Measurements from ENCODE around the gene DCAF8. TPM values are rescaled to one million over a fixed set of nuclear protein-coding genes. Genes with fewer than 3 reads are reported as not detected.

Gene DCAF8
- total RNA-seq, 1 donor from 2014 or later = 107 TPM

DNA sequence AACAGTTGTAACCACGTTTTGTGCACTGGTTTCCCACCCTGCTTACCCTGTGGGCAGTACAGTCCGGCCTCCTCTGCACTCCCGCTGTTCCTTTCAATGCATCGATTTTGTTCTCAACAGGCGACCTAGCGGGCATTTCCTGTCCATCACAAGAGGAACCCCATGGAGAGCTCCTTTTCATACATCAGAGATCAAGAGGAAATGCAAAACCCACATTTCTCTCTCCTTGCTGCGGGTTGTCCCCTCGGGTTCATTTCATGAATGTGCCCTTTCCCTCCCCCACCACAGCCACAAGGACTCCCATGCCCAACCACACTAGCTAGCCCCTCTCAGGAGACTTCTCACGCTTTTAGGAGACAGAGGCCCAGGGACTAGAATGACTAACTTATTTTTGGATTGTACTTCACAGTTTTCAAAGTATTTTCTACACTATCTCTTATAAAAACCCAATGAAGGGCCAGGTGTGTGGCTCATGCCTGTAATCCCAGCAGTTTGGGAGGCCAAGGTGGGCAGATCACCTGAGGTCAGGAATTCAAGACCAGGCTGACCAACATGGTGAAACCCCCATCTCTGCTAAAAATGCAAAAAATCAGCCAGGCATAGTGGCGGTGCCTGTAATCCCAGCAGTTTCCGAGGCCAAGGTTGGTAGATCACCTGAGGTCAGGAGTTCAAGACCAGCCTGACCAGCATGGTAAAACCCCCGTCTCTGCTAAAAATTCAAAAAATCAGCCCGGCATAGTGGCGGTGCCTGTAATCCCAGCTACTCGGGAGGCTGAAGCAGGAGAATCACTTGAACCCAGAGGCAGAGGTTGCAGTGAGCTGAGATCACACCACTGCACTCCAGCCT is 92.6 kb downstream of the DCAF8 start:
- no peak overlapping the region for H3K27ac Mint-ChIP-seq (ENCODE audit: unreplicated experiment)
- peaks cover 33% of the 10 kb centered on the region for H3K4me1 Mint-ChIP-seq (ENCODE audit: low read depth, unreplicated experiment)
- Histone ChIP-seq H3K4me3 (ENCODE audit: insufficient read depth, low read depth, low read length) (no peak overlapping the region), H3K27ac (ENCODE audit: low read depth, low read length) (no peak overlapping the region), H3K4me1 (ENCODE audit: insufficient read depth, low read length) (peaks cover 7% of the 10 kb centered on the region), H3K4me2 (ENCODE audit: low read length) (peak overlapping the region; percentile 39), H3K27me3 (ENCODE audit: insufficient read depth, low read length) (peaks cover 8% of the 10 kb centered on the region), H3K36me3 (ENCODE audit: insufficient read depth, low read length) (no peaks in the 10 kb centered on the region), H3K79me2 (ENCODE audit: insufficient read depth, low read length) (no peaks in the 10 kb centered on the region), H4K20me1 (ENCODE audit: insufficient read depth, low read length) (no peaks in the 10 kb centered on the region), H3K9ac (ENCODE audit: low read length) (no peak overlapping the region), H2AFZ (ENCODE audit: low read depth, low read length) (no peak overlapping the region), H3K9me3 (ENCODE audit: insufficient read depth, low read depth, low read length) (no peaks in the 10 kb centered on the region)
- H3K36me3 Mint-ChIP-seq (ENCODE audit: low read depth, unreplicated experiment) = no peaks in the 10 kb centered on the region
- no peak for DNase-seq (ENCODE audit: low read depth)
- peak overlapping the region; percentile 15 for H3K4me3 Mint-ChIP-seq (ENCODE audit: unreplicated experiment)
- no peak for FAIRE-seq
- no peaks in the 10 kb centered on the region for H3K9me3 Mint-ChIP-seq (ENCODE audit: unreplicated experiment)
- TF ChIP-seq EZH2 (IDR thresholded peaks at IDR 0.05; ENCODE audit: insufficient read depth, low read length) = no peak
- TF ChIP-seq, protein P1, sequence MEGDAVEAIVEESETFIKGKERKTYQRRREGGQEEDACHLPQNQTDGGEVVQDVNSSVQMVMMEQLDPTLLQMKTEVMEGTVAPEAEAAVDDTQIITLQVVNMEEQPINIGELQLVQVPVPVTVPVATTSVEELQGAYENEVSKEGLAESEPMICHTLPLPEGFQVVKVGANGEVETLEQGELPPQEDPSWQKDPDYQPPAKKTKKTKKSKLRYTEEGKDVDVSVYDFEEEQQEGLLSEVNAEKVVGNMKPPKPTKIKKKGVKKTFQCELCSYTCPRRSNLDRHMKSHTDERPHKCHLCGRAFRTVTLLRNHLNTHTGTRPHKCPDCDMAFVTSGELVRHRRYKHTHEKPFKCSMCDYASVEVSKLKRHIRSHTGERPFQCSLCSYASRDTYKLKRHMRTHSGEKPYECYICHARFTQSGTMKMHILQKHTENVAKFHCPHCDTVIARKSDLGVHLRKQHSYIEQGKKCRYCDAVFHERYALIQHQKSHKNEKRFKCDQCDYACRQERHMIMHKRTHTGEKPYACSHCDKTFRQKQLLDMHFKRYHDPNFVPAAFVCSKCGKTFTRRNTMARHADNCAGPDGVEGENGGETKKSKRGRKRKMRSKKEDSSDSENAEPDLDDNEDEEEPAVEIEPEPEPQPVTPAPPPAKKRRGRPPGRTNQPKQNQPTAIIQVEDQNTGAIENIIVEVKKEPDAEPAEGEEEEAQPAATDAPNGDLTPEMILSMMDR (IDR thresholded peaks at IDR 0.05; ENCODE audit: insufficient read depth, low read depth, low read length) = no peak
- peaks cover 29% of the 10 kb centered on the region for H3K27me3 Mint-ChIP-seq (ENCODE audit: low read depth, unreplicated experiment)

DNA sequence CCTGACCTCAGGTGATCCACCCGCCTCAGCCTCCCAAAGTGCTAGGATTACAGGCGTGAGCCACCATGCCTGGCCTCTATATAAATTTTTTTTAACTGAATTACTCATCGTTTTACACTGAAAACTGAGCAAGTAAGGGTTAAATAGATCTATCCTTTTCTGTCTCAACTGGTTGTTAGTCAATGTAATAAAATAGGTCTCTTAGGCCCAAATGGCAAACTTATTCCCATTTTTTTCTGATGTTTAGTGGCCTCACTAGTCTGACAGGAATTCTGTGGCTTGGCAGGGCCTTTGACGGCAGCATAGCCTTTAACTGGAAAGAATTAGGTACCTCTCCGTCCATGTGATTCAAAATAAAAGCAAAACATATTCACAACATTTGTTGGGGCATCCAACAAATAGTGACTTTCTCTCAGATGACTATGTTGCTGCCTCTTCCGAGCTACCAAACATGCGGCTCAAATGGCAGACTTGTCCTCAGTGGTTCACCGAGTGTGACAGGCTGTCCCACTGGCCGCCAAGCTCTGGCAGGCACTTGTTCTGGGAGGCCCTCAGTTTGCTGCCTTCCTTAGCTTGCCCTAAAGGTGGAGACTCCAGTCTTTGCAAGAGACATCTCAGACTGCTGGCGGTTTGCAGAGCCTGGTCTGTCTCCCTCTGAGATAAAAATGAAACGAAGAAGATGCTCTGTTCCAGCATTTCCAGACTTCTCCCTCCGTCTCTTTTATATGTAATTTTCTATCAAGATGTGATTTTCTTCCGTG is 93.6 kb downstream of the DCAF8 start:
- no peaks in the 10 kb centered on the region for H4K20me1 ChIP-seq (ENCODE audit: insufficient read depth, low read length)
- no peak overlapping the region for H3K27ac Mint-ChIP-seq (ENCODE audit: unreplicated experiment)
- peaks cover 6% of the 10 kb centered on the region for H3K27me3 ChIP-seq (ENCODE audit: insufficient read depth, low read length)
- H3K79me2 ChIP-seq (ENCODE audit: insufficient read depth, low read length) = no peaks in the 10 kb centered on the region
- H3K9me3 Mint-ChIP-seq (ENCODE audit: unreplicated experiment) = no peaks in the 10 kb centered on the region
- H3K36me3 ChIP-seq (ENCODE audit: insufficient read depth, low read length) = no peaks in the 10 kb centered on the region
- H3K4me1 ChIP-seq (ENCODE audit: insufficient read depth, low read length) = peaks cover 7% of the 10 kb centered on the region
- peaks cover 33% of the 10 kb centered on the region for H3K4me1 Mint-ChIP-seq (ENCODE audit: low read depth, unreplicated experiment)
- H3K4me2 ChIP-seq (ENCODE audit: low read length) = peak overlapping the region; percentile 39
- H3K27ac ChIP-seq (ENCODE audit: low read depth, low read length) = no peak overlapping the region
- H3K9me3 ChIP-seq (ENCODE audit: insufficient read depth, low read depth, low read length) = no peaks in the 10 kb centered on the region
- DNase-seq (ENCODE audit: low read depth) (peak; percentile 18), FAIRE-seq (no peak)
- no peak overlapping the region for H3K4me3 Mint-ChIP-seq (ENCODE audit: unreplicated experiment)
- no peak overlapping the region for H3K9ac ChIP-seq (ENCODE audit: low read length)
- peaks cover 20% of the 10 kb centered on the region for H3K27me3 Mint-ChIP-seq (ENCODE audit: low read depth, unreplicated experiment)
- TF ChIP-seq, protein P1 (IDR thresholded peaks at IDR 0.05; ENCODE audit: insufficient read depth, low read depth, low read length) = no peak
- no peak for TF ChIP-seq EZH2 (IDR thresholded peaks at IDR 0.05; ENCODE audit: insufficient read depth, low read length)
- no peak overlapping the region for H2AFZ ChIP-seq (ENCODE audit: low read depth, low read length)
- H3K4me3 ChIP-seq (ENCODE audit: insufficient read depth, low read depth, low read length) = no peak overlapping the region
- H3K36me3 Mint-ChIP-seq (ENCODE audit: low read depth, unreplicated experiment) = no peaks in the 10 kb centered on the region

All from astrocyte (in vitro differentiated cells and primary cell).